Astrocyte of the hippocampus (primary cell): ENCODE data around the gene APP.
"Not testable (repeated sequence)": the region's sequence is repeated elsewhere in the genome, so short reads cannot be mapped to it uniquely, and the experiment has no call there.

Experiments used
- DNase-seq: peaks from one replicate; pipeline ENCODE4 v3.0.0; 2011; ENCODE audit warnings: low read depth, low spot score

The APP gene

DNA sequence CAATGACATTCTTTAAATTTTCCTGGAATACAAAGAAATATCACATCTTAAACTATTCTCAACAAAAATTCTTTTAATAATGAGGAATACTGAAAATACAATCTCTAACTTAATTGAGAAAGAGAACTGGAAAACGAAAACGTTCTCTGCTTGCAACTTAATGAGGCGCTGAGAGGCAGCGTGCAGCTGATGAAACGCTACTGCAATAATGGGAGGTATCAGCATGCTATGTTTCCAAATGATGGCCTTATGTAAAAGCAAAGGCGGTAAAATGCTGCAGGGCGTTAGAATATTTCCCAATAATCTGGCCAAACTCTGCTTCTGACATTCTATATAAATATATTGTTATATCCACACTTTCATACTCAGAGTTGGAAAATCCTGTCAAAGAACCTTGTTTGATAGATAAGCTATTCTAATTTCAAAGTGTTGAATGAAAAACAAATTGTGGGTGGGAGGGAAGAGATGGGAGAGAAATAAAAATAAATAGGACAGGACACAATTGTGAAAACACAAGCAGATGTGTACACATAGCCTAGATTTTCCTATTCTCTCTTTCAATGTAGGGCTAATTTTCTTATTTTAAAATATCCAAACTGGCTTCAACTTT, 70.9 kb downstream of the APP start:
- no peak for DNase-seq

DNA sequence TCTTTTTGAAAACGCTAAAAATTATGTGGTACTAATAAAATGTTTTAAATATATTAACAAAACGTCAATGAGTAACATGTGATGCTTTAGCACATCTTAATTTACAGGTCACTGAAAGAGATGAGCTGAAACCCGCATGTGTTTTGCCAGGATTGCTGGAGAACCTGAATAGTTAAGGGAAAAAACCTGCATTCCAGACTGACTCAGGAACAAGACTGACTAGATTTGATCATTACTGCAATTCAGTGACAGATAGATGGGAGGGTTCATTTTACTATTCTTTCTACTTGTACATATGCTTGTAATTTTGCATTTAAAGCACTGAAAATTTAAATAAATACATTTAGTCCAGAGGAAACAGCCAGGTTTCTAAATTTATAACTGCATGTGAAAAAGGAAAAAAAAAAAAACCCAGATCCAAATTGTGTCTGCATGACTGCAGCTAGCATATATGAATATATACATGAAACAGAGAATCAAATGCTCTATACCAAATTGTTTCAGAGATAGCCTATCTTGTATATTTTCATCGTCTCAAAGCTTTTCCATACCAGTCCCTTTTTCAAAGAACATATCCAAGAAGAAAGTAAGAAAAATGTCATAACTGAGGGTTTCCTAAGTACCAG, 71.7 kb downstream of the APP start:
- peak; percentile 19 for DNase-seq

DNA sequence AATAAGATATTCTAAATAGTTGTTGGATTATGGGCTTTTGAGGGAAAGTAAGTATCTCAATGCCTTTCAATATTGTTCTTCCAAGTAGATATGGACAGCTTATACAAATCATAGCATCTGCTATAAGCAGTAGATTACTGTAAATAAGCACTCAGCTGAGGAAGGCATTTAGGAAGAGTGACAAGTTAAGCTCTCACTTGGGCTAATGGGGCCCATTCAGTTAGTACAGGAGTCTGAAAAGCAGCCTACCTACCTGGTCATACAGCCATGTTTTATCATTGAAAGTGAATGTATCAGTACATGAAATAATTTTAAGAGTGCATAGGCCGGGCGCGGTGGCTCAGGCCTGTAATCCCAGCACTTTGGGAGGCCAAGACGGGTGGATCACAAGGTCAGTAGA, 73.1 kb downstream of the APP start:
- no peak for DNase-seq

DNA sequence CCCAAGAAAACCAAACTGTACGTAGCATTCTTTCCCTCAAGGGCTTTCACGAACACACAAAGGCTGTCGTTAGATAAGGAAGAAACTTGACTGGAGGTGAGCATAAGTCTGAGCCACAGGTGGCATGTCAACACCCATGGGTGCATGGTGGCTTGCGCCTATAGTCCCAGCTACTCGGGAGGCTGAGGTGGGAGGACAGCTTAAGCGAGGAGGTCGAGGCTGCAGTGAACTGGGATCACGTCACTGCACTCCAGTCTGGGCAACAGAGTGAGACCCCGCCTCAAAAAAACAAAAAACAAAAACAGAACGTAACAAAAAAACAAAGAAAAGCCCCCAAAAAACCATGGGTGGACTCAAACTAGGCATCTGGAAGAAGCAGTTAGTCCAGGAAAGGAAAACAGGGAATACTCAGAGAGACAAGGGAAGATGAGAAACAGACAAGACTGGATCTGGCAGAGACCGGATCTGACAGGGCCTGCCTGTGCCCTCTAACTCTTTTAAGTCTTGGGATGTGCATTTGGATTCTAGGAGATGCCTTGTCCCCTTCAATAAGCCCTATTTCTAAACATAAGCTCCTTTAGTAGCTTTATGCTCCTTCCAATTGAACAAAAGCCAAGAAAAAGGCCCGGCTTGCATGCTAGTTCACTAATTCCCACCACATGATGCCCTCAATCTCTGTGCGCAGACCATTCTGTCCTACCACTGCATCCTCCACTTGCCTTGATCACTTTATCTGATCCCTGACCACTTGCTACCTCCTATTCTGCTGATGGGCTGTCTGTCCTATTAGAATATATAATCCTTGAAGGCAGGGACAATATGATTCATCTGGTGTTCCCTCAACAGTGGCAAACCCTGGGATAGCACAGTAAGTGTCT, 73.8 kb downstream of the APP start:
- no peak for DNase-seq

DNA sequence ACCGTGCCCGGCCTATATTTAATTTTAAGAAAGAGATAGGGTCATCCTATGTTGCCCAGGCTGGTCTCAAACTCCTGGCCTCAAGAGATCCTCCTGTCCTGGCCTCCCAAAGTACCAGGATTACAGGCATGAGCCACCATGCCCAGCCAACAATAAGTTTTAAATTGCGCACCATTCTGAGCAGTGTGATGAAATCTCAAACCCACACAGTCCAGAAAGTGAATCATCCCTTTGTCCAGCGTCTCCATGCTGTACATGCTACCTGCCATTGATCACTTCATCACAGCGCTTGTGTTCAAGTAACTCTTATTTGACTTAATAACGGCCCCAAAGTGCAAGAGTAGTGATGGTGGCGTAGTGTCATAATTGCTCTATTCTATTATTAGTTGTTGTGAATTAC, 75.4 kb downstream of the APP start:
- no peak for DNase-seq

DNA sequence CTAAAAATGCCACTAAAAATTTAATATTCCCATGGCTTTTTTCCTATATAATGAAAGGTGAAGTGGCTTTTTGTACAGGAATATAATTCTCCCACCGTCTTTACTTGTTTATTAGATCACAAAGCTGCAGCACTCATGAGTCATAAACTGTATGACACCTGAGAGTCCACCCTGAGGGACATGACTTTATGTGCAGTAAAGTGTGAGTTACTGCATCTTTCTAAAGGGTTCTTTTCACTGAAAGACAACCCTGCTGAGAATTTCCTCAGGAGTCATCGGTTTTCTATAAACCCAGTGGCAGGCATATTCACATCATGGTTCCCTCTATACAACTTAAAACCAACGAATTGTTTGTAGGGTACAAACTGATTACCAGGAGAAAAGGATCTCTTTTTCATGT, 77.4 kb downstream of the APP start:
- DNase-seq, result no peak

DNA sequence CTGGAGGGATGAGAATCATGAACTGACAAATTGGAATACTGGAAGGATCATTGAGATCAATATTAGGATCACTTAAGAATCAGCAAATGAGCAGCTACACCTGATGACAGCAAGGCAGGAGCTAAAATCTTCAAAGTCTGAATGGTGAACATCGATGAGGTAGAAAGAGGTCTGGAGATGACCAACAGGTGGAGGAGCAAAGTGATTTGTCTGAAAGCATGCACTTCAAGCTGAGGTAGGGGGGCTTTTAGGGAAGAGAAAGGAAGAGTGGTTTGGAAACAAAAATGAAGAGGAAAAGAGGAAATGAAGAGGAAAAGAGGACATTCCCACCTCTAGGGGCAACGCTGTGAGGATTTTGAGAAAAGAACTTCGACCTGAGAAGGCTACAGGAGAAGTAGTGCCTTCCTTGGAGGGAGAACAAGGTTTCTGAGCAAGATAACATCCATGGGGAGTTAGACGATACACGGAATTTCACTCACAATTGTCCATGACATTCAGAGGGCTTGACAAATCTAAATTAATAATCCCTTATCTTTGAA, 79.0 kb downstream of the APP start:
- DNase-seq, result no peak

DNA sequence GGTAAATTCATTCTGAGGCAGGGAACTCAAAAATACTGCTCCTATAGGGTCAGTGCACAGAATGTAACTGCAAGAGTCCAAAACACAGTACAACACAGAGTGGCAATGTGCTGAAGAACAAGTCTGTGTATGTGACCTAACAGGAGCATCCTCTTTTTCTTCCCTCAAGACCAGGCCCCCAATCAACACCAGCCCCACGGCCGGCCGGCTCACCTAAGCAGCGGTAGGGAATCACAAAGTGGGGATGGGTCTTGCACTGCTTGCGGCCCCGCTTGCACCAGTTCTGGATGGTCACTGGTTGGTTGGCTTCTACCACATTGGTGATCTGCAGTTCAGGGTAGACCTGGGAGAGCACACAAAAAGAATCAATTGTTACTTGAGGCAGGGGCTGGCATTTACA, 80.8 kb downstream of the APP start:
- DNase-seq, result no peak

DNA sequence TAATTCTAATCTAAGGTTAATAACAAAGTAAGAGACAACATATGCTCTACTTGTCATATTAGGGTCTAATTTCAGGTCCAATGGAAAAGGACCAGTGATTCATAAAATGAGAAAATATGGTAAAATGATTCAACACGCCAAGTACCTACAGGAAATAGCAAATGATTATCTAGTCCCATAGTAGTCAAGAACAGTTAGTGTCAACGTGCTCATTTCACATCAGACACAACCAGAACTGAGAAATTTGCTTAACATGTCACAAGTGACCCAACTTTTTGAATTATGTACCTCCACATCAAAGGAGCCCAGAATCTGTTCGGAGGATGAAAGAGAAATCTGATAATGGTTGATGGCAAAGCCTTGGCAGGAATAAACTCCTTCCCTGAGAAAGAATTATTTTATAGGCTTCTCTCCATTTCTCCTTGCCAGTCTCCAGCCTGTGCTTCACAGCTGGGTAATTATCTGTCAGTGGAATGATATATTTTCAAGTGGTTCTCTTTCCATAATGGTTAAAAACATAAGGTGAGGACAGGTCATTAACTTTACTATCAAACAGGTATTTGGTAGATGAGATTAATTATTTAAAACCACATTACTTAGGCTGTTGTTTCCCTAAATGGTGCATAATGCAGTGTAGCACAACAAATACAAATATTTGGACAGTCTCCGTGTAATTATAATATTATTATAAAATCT, 83.2 kb downstream of the APP start:
- no peak for DNase-seq

DNA sequence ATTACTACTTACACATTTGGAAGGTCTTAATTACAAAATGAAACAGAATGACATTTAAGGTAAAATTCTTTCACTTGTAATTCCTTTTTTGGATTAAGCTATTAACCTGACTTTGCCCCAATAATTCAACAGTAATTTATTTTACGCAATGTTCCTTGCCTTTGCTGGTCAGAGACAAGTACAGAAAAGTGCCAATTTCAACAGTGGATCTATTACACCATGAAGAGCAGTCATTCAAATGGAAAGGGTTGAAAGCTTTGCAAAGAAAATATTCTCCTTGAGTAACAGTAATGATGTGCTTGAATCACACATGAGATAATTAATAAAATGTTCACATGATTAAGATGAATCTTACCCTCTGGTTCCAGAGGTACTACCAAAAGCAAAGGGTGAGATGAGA, 84.7 kb downstream of the APP start:
- no peak for DNase-seq

DNA sequence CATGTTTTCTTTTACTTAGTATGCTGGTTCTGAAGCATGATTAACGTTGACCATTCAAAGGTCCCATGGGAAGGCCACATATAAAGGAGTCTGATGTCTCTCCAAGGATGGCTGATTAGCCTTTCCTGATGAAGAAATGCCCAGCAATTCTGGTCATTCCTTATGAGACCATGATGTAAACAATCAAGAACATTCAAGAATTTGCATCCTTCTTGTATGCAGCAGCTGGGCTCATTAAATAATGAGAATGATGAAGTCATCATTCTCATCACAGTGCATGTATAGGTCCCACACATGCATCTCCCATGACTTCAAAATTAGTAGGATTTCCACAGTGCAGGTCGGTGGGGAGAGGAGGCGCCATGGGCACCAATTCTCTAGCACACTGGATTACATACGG, 85.4 kb downstream of the APP start:
- DNase-seq, result no peak

DNA sequence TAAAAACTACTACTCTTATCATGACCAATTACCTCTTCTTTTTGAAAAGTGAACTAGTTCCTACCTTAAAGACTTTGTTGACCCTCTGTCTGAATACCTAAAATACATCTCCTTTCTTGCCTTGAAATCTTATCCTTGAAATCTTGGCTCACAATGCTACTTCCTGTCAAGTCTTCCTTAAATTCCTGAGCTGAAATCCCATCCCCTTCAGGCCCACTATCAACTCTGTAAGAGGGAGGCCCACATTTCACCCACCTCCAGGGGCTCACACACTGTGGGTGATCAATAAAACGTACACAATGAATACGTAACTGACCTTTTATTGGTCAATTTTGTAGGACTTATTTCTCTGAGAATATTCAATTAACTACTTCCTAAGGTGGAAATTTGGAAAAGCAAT, 88.0 kb downstream of the APP start:
- no peak for DNase-seq

DNA sequence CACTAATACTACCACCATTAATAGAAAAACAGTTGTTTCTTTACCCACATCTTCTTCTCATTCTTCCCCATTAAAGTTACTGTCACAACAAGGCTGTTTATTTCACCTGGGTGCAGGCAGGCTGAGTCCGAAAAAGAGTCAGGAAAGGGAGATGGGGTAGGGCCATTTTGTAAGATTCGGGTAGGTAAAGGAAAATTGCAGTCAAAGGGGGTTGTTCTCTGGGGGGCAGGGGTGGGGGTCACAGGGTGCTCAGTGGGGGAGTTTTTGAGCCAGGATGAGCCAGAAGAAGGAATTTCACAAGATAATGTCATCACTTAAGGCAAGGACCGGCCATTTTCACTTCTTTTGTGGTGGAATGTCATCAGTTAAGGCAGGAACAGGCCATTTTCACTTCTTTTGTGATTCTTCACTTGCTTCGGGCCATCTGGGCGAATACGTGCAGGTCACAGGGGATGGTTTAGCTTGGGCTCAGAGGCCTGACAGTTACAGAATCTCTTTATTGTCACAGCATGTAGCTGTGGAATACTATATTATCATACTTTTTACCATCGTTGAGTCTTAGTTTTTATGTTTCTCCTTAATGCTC, 89.3 kb downstream of the APP start:
- not testable (repeated sequence) for DNase-seq

DNA sequence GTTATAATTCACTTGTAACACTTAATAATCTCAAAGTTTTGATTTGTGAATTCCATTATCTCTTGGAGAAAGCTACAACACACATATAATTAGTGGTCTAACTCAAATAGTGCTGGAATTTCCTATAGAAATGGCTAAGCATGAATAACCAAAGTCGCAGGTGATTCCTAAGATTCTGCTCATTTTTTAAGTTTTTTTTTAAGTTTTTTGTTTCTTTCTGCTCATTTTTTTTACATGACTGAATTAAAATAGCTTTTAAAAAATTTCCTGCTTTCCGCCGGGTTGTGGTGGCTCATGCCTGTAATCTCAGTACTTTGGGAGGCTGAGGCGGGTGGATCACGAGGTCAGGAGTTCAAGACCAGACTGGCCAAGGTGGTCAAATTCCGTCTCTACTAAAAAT, 90.4 kb downstream of the APP start:
- DNase-seq, result no peak

DNA sequence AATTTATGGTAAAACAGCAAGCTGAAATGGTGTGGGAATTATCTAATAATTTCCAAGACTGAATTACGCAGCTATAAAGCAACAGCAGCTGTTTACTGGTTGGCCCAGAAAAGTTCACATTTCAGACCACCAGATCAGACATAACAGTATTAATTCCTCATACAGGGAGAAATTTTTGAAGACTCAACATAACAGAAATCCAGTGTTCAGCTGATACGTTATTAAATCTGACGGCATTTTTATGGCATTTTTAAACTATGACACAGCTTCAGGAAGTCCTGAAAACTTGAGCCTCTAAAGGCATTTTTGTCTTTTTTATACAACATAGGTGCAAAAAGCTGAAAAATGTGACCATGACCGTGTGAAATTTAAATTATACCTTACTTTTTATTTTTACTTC, 91.2 kb downstream of the APP start:
- DNase-seq, result no peak

DNA sequence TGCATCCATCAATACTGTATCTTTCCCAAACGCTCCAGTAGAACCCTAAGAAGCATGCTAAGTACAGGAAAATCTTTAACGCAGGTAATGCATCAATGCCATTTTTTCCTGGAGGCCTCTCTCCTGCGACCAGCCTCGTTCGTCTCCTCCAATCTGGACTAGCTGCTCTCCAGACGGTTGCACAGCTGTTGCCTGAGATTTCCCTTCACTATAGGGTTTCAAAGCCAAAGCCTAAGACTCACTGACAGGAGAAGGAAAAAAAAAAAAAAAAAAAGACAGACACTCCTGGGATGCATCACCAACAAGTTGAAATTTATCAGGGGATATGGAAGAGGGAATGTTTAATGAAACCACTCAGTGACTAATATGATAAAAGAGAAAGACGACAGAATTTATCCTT, 93.0 kb downstream of the APP start:
- no peak for DNase-seq

DNA sequence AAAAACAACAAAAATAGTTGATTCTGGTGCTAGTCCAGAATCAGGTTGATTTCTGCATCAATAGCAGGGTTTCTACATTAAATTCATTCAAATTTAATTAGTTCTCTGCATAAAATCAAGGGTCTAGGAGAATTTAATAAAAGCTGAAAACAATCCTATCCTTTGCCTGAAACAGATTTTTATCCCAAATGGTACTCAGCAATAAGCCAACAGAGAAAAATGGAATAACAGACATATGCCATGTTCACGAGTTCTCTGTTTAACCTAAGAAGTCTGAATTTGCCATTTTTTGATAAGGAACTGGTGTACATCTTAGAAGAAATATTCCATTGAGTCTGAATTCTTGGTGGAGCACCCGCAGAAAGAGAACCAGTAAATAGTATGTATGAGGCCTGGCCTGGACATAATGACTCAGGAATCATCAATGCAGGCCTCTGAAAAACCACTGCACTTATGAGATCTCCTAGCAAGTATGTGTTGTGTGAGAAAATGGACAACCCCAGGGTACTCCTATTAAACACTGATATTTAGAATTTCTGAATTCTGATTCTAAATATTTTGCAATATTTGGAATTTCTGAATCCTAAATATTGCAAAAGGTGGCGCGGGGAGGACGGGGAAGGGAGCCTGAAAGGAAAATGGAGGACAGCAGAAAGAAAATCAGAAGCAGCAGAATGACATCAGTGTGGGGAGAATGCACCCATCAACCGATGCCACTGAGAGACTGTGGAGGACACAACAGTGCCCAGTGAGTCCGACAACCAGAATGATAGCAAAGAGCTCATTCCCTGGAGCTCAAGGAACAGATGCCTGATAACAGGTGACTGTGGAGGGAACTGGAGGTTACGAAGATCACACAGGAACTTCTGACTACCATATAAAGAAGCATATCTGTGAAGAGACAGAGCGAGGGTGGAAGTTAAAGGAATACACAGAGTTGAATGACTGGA, 97.6 kb downstream of the APP start:
- DNase-seq, result peak; percentile 78

DNA sequence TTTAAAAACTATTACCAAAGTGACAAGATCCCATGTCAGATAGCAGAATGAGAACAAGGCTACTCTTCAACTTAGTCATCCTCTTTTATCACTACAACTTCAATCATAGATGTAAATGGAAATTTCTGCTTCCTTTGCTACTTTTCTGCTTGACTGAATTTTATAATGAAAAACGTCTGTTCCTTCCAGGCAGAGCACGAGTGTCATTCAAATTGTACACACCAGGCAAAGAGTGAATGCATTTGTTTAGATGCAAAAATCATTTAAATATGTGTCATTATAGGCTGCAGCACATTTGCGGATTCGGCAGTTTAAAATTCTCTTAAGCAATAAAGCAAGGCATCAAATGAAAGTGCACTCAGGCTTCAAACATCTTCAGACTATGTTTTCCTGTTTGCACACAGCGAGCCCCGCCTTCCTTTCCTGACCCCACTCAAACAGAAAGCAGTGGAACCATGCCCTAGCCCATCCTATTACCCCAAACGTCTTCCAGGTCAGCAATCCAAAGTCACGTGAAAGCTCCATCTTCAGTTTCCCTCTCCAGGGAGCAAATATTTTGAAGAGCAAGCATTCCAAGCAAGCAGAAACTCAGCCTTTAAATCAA, 99.6 kb downstream of the APP start:
- DNase-seq, result peak; percentile 41

DNA sequence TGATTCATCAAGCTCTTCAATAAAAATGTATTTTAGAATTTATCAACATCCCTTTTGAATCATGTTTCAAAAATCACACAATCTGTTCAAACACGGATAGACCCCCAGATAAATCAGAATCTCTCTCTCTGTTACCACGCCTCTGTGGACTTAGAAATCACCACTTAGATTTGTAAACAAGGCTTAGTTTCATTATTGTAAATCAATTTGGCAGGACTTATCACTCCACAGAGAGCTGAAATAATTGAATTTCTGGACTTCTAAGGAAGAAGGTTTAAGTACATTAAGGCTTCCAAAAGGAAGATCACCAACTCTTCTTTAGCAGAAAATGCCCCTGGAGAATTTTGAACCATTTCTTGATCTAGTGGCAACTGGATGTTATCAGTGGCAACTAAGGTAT, 100.4 kb downstream of the APP start:
- no peak for DNase-seq

DNA sequence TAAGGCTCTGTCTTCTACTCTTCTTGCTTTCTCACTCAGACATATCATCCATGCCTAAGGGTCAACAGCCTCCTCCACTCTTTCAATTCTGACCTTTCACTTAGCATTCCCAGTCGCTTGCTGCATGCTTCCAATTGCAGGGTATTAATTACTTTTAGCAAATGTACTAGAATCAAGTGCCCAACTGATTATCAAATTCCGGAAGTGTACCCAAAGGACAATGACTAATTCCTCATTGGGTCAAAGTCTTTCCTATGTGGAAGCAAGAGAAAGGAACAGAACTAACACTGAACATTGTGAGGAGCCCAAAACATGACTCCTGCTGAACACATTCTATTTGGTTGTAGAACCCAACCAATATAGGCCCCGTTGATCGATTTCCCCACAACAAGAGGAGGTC, 101.8 kb downstream of the APP start:
- no peak for DNase-seq
